HG03280 (cell line): Measurements from ENCODE around the gene GJA1.
"Not testable (repeated sequence)": the region's sequence is repeated elsewhere in the genome, so short reads cannot be mapped to it uniquely, and the experiment has no call there.

Experiments used
- ATAC-seq: cut with Tn5 transposase; IDR thresholded peaks from one replicate; pipeline ENCODE4 v1.9.1; 2021; ENCODE audit warnings: mild to moderate bottlenecking, moderate library complexity; ENCODE audit not compliant: unreplicated experiment

GJA1 gene

GRCh38 chr6:121436960-121437850 is 1.8 kb downstream of the GJA1 start:
- no peak for ATAC-seq

- ATAC-seq: no peak
Observed at GRCh38 chr6:121437851-121438651, 2.6 kb downstream of the GJA1 start.

- no peak for ATAC-seq
Observed at GRCh38 chr6:121438869-121439268, 3.4 kb downstream of the GJA1 start.

- no peak for ATAC-seq
Observed at GRCh38 chr6:121439475-121439874, 4.0 kb downstream of the GJA1 start.

- no peak for ATAC-seq
Observed at GRCh38 chr6:121439926-121440325, 4.5 kb downstream of the GJA1 start.

- ATAC-seq: no peak
Observed at GRCh38 chr6:121441477-121441876, 6.0 kb downstream of the GJA1 start.

- no peak for ATAC-seq
Observed at GRCh38 chr6:121442576-121442975, 7.1 kb downstream of the GJA1 start.

GRCh38 chr6:121443971-121444541 is 8.6 kb downstream of the GJA1 start:
- no peak for ATAC-seq

- not testable (repeated sequence) for ATAC-seq
Observed at GRCh38 chr6:121446705-121447104, 11.3 kb downstream of the GJA1 start.

- ATAC-seq: not testable (repeated sequence)
Observed at GRCh38 chr6:121447746-121448145, 12.3 kb downstream of the GJA1 start.

- ATAC-seq: not testable (repeated sequence)
Observed at GRCh38 chr6:121448528-121448927, 13.1 kb downstream of the GJA1 start.

GRCh38 chr6:121449331-121449730 is 13.9 kb downstream of the GJA1 start:
- ATAC-seq: no peak

- ATAC-seq: no peak
Observed at GRCh38 chr6:121450242-121450641, 14.8 kb downstream of the GJA1 start.

- ATAC-seq: no peak
Observed at GRCh38 chr6:121451250-121451649, 15.8 kb downstream of the GJA1 start.

GRCh38 chr6:121453191-121453590 is 17.7 kb downstream of the GJA1 start:
- no peak for ATAC-seq

- no peak for ATAC-seq
Observed at GRCh38 chr6:121460170-121460569, 24.7 kb downstream of the GJA1 start.

GRCh38 chr6:121463087-121463486 is 27.6 kb downstream of the GJA1 start:
- ATAC-seq: no peak

GRCh38 chr6:121465101-121465500 is 29.7 kb downstream of the GJA1 start:
- no peak for ATAC-seq

- no peak for ATAC-seq
Observed at GRCh38 chr6:121479486-121480098, 44.1 kb downstream of the GJA1 start.

GRCh38 chr6:121480099-121480713 is 44.8 kb downstream of the GJA1 start:
- no peak for ATAC-seq
